ENCODE measurements around the gene LTBP4. TPM values are rescaled to one million over a fixed set of nuclear protein-coding genes. Genes with fewer than 3 reads are reported as not detected.

LTBP4 gene
- total and polyA plus RNA-seq, 12 donors = 114 to 263 (median 234) TPM

GRCh38 chr19:40611900-40612698, 10.9 kb downstream of the LTBP4 start:
- DNase-seq (no peak), ATAC-seq (no peak)
- H3K9me3 ChIP-seq = no peaks in the 10 kb centered on the region
- H3K27ac ChIP-seq = peak overlapping the region in 2 of 10 donors; percentile 26 to 87
- H3K4me1 ChIP-seq = peaks cover 5 to 71% (median 29%) of the 10 kb centered on the region in 9 donors
- no peak for TF ChIP-seq CTCF (IDR thresholded peaks at IDR 0.05)
- no peak overlapping the region for H3K4me3 ChIP-seq
- H3K36me3 ChIP-seq = peaks cover 0 to 39% (median 0%) of the 10 kb centered on the region in 9 donors
- intact Hi-C loops (cut with DNase I) = no loop called here
- H3K27me3 ChIP-seq = peaks cover 0 to 8% (median 0%) of the 10 kb centered on the region in 7 donors
- WGBS, 2 donors = 95 to 97% methylated on average over 10 of the region's 10 CpGs

GRCh38 chr19:40612831-40613689, 11.9 kb downstream of the LTBP4 start:
- intact Hi-C loops (cut with DNase I) = no loop called here

GRCh38 chr19:40613690-40614621, 12.8 kb downstream of the LTBP4 start:
- Histone ChIP-seq H3K4me3 (peak overlapping the region; percentile 48 to 70 (median 64)), H3K27ac (peak overlapping the region; percentile 78 to 93 (median 90)), H3K36me3 (peaks cover 0 to 56% (median 0%) of the 10 kb centered on the region in 9 donors), H3K9me3 (no peaks in the 10 kb centered on the region), H3K27me3 (peaks cover 0 to 6% (median 0%) of the 10 kb centered on the region in 7 donors), H3K4me1 (peaks cover 5 to 64% (median 23%) of the 10 kb centered on the region in 9 donors)
- ATAC-seq (peak; percentile 54 to 73 (median 68)), DNase-seq (peak; percentile 79 to 82)
- intact Hi-C loops (cut with DNase I) = no loop called here
- WGBS, 2 donors = 15 to 23% methylated on average over 66 to 67 of the region's 67 CpGs
- no peak for TF ChIP-seq CTCF (IDR thresholded peaks at IDR 0.05)

More at GRCh38 chr19:40612831-40613689, 11.9 kb downstream of the LTBP4 start:
- ATAC-seq = peak in 3 of 8 donors; percentile 1 to 6 (median 5)
- TF ChIP-seq CTCF (IDR thresholded peaks at IDR 0.05) = no peak
- peaks cover 0 to 6% (median 0%) of the 10 kb centered on the region in 7 donors for H3K27me3 ChIP-seq
- H3K4me3 ChIP-seq = peak overlapping the region; percentile 48 to 70 (median 64)
- peaks cover 5 to 66% (median 23%) of the 10 kb centered on the region in 9 donors for H3K4me1 ChIP-seq
- peak overlapping the region in 9 of 10 donors; percentile 80 to 93 (median 92) for H3K27ac ChIP-seq
- peak in 1 of 2 donors; percentile 74 for DNase-seq
- no peaks in the 10 kb centered on the region for H3K9me3 ChIP-seq
- 36 to 42% methylated on average over 49 to 50 of the region's 50 CpGs for WGBS, 2 donors
- H3K36me3 ChIP-seq = peaks cover 0 to 47% (median 0%) of the 10 kb centered on the region in 9 donors

Measured in heart right ventricle (tissue), 16 donors.